ENCODE data around the gene PTGER1. TPM values are rescaled to one million over a fixed set of nuclear protein-coding genes. Genes with fewer than 3 reads are reported as not detected.

Gene PTGER1
- total and polyA plus RNA-seq, 2 experiments from 2014 or later, result 0.57 TPM; not detected in 1

DNA sequence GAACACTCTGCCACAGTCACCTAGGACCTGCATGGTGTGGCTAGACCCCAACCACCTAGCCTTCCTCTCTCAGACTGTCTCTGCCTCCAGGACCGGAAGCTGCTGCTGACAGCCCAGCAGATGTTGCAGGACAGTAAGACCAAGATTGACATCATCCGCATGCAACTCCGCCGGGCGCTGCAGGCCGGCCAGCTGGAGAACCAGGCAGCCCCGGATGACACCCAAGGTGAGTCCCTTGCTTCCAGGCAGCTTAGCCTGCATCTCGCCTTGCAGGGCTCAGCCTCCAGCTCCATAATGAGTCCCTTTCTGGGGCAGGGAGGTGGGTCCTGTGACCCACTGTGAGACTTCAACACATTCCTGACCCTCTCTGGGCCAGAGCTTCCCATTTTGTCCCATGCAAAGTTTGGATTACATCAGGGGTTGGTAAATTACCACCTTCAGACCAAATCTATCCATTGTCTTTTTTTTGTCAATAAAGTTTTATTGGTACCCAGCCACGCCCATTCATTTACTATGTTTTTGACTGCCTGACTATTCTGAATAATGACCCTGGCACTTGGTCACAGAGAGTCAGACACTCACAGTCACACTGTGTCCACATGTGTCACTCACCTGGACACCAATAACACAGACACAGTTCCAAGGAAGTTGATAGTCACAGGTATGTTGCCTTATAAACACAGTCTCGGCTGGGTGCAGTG lies 28.7 kb downstream of the PTGER1 start (continued):
- TF ChIP-seq, protein P1, sequence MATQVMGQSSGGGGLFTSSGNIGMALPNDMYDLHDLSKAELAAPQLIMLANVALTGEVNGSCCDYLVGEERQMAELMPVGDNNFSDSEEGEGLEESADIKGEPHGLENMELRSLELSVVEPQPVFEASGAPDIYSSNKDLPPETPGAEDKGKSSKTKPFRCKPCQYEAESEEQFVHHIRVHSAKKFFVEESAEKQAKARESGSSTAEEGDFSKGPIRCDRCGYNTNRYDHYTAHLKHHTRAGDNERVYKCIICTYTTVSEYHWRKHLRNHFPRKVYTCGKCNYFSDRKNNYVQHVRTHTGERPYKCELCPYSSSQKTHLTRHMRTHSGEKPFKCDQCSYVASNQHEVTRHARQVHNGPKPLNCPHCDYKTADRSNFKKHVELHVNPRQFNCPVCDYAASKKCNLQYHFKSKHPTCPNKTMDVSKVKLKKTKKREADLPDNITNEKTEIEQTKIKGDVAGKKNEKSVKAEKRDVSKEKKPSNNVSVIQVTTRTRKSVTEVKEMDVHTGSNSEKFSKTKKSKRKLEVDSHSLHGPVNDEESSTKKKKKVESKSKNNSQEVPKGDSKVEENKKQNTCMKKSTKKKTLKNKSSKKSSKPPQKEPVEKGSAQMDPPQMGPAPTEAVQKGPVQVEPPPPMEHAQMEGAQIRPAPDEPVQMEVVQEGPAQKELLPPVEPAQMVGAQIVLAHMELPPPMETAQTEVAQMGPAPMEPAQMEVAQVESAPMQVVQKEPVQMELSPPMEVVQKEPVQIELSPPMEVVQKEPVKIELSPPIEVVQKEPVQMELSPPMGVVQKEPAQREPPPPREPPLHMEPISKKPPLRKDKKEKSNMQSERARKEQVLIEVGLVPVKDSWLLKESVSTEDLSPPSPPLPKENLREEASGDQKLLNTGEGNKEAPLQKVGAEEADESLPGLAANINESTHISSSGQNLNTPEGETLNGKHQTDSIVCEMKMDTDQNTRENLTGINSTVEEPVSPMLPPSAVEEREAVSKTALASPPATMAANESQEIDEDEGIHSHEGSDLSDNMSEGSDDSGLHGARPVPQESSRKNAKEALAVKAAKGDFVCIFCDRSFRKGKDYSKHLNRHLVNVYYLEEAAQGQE (IDR thresholded peaks at IDR 0.05; ENCODE audit: unreplicated experiment), result no peak
- TF ChIP-seq NANOG (IDR thresholded peaks at IDR 0.05; ENCODE audit: borderline replicate concordance) (no peak), EZH2 (IDR thresholded peaks at IDR 0.05; ENCODE audit: low read depth, unreplicated experiment) (no peak), POLR2AphosphoS5 (IDR thresholded peaks at IDR 0.05; ENCODE audit: low read depth) (no peak), ZNF331 (CRISPR knock-in tag; IDR thresholded peaks at IDR 0.05; ENCODE audit: low read depth) (no peak)

DNA sequence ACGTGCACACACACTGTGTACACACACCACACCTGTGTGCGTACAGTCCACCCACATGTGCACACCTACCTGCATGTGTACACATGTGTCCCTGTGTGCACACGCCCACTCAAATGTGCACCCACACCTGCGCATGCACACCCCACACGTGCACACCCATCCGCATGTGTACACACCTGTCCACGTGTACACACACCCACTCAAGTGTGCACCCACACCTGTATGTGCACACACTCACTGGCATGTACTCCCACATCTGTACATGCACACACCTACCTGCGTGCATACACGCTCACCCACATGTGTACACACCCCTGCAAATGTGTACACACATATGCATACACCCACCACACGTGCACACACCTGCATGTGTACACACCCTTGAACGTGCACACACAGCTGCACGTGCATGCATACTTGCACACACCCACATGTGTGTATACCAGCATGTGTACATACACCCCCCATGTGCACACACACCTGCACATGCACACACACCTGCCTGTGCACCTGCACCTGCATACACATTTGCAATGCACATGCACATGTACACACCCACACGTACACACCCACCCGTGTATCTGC lies 31.4 kb downstream of the PTGER1 start:
- peaks cover 61% of the 10 kb centered on the region for H3K36me3 Mint-ChIP-seq (ENCODE audit: low read depth)
- no peak overlapping the region for H3K4me3 Mint-ChIP-seq
- Histone ChIP-seq H3K27ac (ENCODE audit: low read depth) (no peak overlapping the region), H3K27me3 (ENCODE audit: insufficient read depth) (no peaks in the 10 kb centered on the region), H3K4me3 (no peak overlapping the region), H3K9me2 (ENCODE audit: insufficient read depth) (no peaks in the 10 kb centered on the region), H4K20me1 (replicated peaks; ENCODE audit: insufficient read depth) (peaks cover 3% of the 10 kb centered on the region), H2AFZ (no peak overlapping the region), H3K36me3 (ENCODE audit: insufficient read depth) (peaks cover 22% of the 10 kb centered on the region), H3F3A (replicated peaks; ENCODE audit: low read depth) (peaks cover 12% of the 10 kb centered on the region; the same call in 1 of the 2 replicates), H3K4me1 (ENCODE audit: insufficient read depth) (no peaks in the 10 kb centered on the region), H3K79me2 (replicated peaks; ENCODE audit: insufficient read depth) (peaks cover 6% of the 10 kb centered on the region), H3K4me2 (no peak overlapping the region)
- ATAC-seq (no peak), DNase-seq (ENCODE audit: low spot score) (no peak)
- no peak overlapping the region for H3K27ac Mint-ChIP-seq
- peaks cover 8% of the 10 kb centered on the region for H3K27me3 Mint-ChIP-seq (ENCODE audit: insufficient read depth, low read depth, poor library complexity)
- no peaks in the 10 kb centered on the region; the same call in 2 of the 3 replicates for H3K9me3 Mint-ChIP-seq
- peaks cover 5% of the 10 kb centered on the region; the same call in 2 of the 3 replicates for H3K4me1 Mint-ChIP-seq
- TF ChIP-seq ZNF114 (CRISPR knock-in tag; IDR thresholded peaks at IDR 0.05) (no peak), JUNB (IDR thresholded peaks at IDR 0.05; ENCODE audit: unreplicated experiment) (no peak), STAT1 (IDR thresholded peaks at IDR 0.05; ENCODE audit: unreplicated experiment) (no peak)
- TF ChIP-seq, protein P2, sequence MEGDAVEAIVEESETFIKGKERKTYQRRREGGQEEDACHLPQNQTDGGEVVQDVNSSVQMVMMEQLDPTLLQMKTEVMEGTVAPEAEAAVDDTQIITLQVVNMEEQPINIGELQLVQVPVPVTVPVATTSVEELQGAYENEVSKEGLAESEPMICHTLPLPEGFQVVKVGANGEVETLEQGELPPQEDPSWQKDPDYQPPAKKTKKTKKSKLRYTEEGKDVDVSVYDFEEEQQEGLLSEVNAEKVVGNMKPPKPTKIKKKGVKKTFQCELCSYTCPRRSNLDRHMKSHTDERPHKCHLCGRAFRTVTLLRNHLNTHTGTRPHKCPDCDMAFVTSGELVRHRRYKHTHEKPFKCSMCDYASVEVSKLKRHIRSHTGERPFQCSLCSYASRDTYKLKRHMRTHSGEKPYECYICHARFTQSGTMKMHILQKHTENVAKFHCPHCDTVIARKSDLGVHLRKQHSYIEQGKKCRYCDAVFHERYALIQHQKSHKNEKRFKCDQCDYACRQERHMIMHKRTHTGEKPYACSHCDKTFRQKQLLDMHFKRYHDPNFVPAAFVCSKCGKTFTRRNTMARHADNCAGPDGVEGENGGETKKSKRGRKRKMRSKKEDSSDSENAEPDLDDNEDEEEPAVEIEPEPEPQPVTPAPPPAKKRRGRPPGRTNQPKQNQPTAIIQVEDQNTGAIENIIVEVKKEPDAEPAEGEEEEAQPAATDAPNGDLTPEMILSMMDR (conservative IDR thresholded peaks at IDR 0.05; ENCODE audit: low read depth in 2 of 2), result no peak

Data from GM23338 (cell line).